HG03460 (cell line): ENCODE data around the gene MYL1.

Source experiments
- ATAC-seq: cut with Tn5 transposase; IDR thresholded peaks from one replicate; pipeline ENCODE4 v1.9.1; 2021; ENCODE audit not compliant: unreplicated experiment

MYL1 gene

GRCh38 chr2:210268281-210268680, 46.7 kb downstream of the MYL1 start:
- no peak for ATAC-seq

- ATAC-seq: no peak
Measured at GRCh38 chr2:210267698-210268097, 47.3 kb downstream of the MYL1 start.

- no peak for ATAC-seq
Measured at GRCh38 chr2:210264282-210264681, 50.7 kb downstream of the MYL1 start.

- no peak for ATAC-seq
Measured at GRCh38 chr2:210263841-210264240, 51.1 kb downstream of the MYL1 start.

- no peak for ATAC-seq
Measured at GRCh38 chr2:210262036-210262435, 52.9 kb downstream of the MYL1 start.

GRCh38 chr2:210259687-210260086, 55.3 kb downstream of the MYL1 start:
- ATAC-seq: no peak

- no peak for ATAC-seq
Measured at GRCh38 chr2:210252699-210253606, 62.0 kb downstream of the MYL1 start.

- ATAC-seq: no peak
Measured at GRCh38 chr2:210250622-210251021, 64.4 kb downstream of the MYL1 start.
